DOHH2 (cell line): Measurements from ENCODE around the gene ZNF462.

ENCODE experiments used
- EZH2phosphoT487 ChIP-seq: fragments of 200-600 bp; sonication (generic); IDR thresholded peaks from 2 replicates; pipeline ENCODE4 v1.6.1; 2017; ENCODE audit warnings: borderline replicate concordance, mild to moderate bottlenecking, antibody characterized with exemption, low read length, moderate library complexity, mixed read lengths
- TF ChIP-seq, protein P1 (sequence below): fragments of 200-600 bp; sonication (generic); IDR thresholded peaks from one replicate; pipeline ENCODE4 v1.5.1; 2014; ENCODE audit warnings: antibody characterized with exemption, mild to moderate bottlenecking, low read depth, low read length; ENCODE audit not compliant: poor library complexity, severe bottlenecking

- TF ChIP-seq, protein P1, sequence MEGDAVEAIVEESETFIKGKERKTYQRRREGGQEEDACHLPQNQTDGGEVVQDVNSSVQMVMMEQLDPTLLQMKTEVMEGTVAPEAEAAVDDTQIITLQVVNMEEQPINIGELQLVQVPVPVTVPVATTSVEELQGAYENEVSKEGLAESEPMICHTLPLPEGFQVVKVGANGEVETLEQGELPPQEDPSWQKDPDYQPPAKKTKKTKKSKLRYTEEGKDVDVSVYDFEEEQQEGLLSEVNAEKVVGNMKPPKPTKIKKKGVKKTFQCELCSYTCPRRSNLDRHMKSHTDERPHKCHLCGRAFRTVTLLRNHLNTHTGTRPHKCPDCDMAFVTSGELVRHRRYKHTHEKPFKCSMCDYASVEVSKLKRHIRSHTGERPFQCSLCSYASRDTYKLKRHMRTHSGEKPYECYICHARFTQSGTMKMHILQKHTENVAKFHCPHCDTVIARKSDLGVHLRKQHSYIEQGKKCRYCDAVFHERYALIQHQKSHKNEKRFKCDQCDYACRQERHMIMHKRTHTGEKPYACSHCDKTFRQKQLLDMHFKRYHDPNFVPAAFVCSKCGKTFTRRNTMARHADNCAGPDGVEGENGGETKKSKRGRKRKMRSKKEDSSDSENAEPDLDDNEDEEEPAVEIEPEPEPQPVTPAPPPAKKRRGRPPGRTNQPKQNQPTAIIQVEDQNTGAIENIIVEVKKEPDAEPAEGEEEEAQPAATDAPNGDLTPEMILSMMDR: no peak
- no peak for TF ChIP-seq EZH2phosphoT487
These were observed 137.3 kb downstream of the ZNF462 start for GRCh38 chr9:107000218-107000617.
